Liver (tissue), 3 donors: ENCODE data around the gene ID3.

Experiments used
- CTCF ChIP-seq: fragments of 150-350 bp; IDR thresholded peaks from 2 replicates; pipeline ENCODE4 v1.5.1; 2017; ENCODE audit warnings: improper control_type of control experiment, low read depth, low read length; ENCODE audit not compliant: missing input control
- TAF1 ChIP-seq: conservative IDR thresholded peaks from 2 replicates; pipeline ENCODE4 v1.6.1; 2016; ENCODE audit warnings: antibody characterized with exemption, mild to moderate bottlenecking
- YY1 ChIP-seq: IDR thresholded peaks from 2 replicates; pipeline ENCODE4 v1.6.1; 2016; ENCODE audit warnings: antibody characterized with exemption, mild to moderate bottlenecking
- donor health status: healthy.
- donor health status: healthy.

GRCh38 chr1:23527900-23528249 lies 31.4 kb downstream of the ID3 start:
- TF ChIP-seq CTCF, result no peak
- TF ChIP-seq YY1, result no peak
- no peak for TF ChIP-seq TAF1
